ENCODE results near the gene MLH1. TPM values are rescaled to one million over a fixed set of nuclear protein-coding genes. Genes with fewer than 3 reads are reported as not detected.

MLH1 gene
- total RNA-seq, 2 donors from 2014 or later: 17.5 to 36.5 TPM

GRCh38 chr3:37014620-37015019 lies 21.3 kb downstream of the MLH1 start:
- Histone ChIP-seq H3K36me3 (no peaks in the 10 kb centered on the region), H3K27ac (no peak overlapping the region), H3K4me1 (no peaks in the 10 kb centered on the region), H3K9me3 (no peaks in the 10 kb centered on the region), H3K9ac (ENCODE audit: low read depth in 2 of 2, low read length in 2 of 2) (no peak overlapping the region), H3K27me3 (no peaks in the 10 kb centered on the region), H3K4me3 (no peak overlapping the region)
- DNase-seq: no peak
- intact Hi-C loops (cut with DNase I): no loop called here
- no peak for TF ChIP-seq CTCF (IDR thresholded peaks at IDR 0.05)

- H3K4me3 ChIP-seq: no peak overlapping the region
- no peak for DNase-seq
- no peaks in the 10 kb centered on the region for H3K4me1 ChIP-seq
- H3K27ac ChIP-seq: no peak overlapping the region
- TF ChIP-seq CTCF (IDR thresholded peaks at IDR 0.05): no peak
- no peaks in the 10 kb centered on the region for H3K36me3 ChIP-seq
- H3K9me3 ChIP-seq: no peaks in the 10 kb centered on the region
- H3K9ac ChIP-seq (ENCODE audit: low read depth in 2 of 2, low read length in 2 of 2): no peak overlapping the region
- no peaks in the 10 kb centered on the region for H3K27me3 ChIP-seq
- intact Hi-C loops (cut with DNase I): no loop called here
Measured at GRCh38 chr3:37015642-37016041, 22.3 kb downstream of the MLH1 start.

- Histone ChIP-seq H3K27me3 (no peaks in the 10 kb centered on the region), H3K4me3 (no peak overlapping the region), H3K36me3 (no peaks in the 10 kb centered on the region), H3K27ac (no peak overlapping the region), H3K9ac (ENCODE audit: low read depth in 2 of 2, low read length in 2 of 2) (no peak overlapping the region), H3K4me1 (no peaks in the 10 kb centered on the region), H3K9me3 (no peaks in the 10 kb centered on the region)
- no peak for TF ChIP-seq CTCF (IDR thresholded peaks at IDR 0.05)
- no peak for DNase-seq
- intact Hi-C loops (cut with DNase I): no loop called here
Measured at GRCh38 chr3:37016903-37017302, 23.6 kb downstream of the MLH1 start.

GRCh38 chr3:37017683-37018082 lies 24.4 kb downstream of the MLH1 start:
- Histone ChIP-seq H3K4me1 (no peaks in the 10 kb centered on the region), H3K9ac (ENCODE audit: low read depth in 2 of 2, low read length in 2 of 2) (no peak overlapping the region), H3K9me3 (no peaks in the 10 kb centered on the region), H3K4me3 (no peak overlapping the region), H3K27ac (no peak overlapping the region), H3K27me3 (no peaks in the 10 kb centered on the region), H3K36me3 (no peaks in the 10 kb centered on the region)
- DNase-seq: no peak
- TF ChIP-seq CTCF (IDR thresholded peaks at IDR 0.05): no peak
- intact Hi-C loops (cut with DNase I): no loop called here

GRCh38 chr3:37024092-37024491 lies 30.8 kb downstream of the MLH1 start:
- no peak for DNase-seq
- Histone ChIP-seq H3K36me3 (no peaks in the 10 kb centered on the region), H3K4me3 (no peak overlapping the region), H3K27me3 (no peaks in the 10 kb centered on the region), H3K4me1 (no peaks in the 10 kb centered on the region), H3K9ac (ENCODE audit: low read depth in 2 of 2, low read length in 2 of 2) (no peak overlapping the region), H3K9me3 (no peaks in the 10 kb centered on the region), H3K27ac (no peak overlapping the region)
- intact Hi-C loops (cut with DNase I): loop anchor here (5.0 kb wide), 1 partner anchor 193 kb away; no protein-coding TSS in a partner anchor
- TF ChIP-seq CTCF (IDR thresholded peaks at IDR 0.05): peak; percentile 37
